Gastrocnemius medialis (tissue), 4 donors: ENCODE measurements around the gene CDK5RAP1.

Experiments used
- CTCF ChIP-seq, 5 experiments: fragments of 450-650 bp in 3 of 5; fragments of 200-600 bp in 2 of 5; sonication (generic) in 2 of 5; IDR thresholded peaks in 4 of 5; conservative IDR thresholded peaks in 1 of 5; 1 replicate in 4 of 5; 2 replicates in 1 of 5; pipeline ENCODE4 v1.5.1; 2016 to 2019; ENCODE audit warnings: antibody characterized with exemption in 5 of 5, mild to moderate bottlenecking in 3 of 5, moderate library complexity in 3 of 5
- POLR2A ChIP-seq, 2 donors: fragments of 450-650 bp; IDR thresholded peaks; one replicate each; pipeline ENCODE4 v1.6.1; 2017; ENCODE audit warnings: antibody characterized with exemption in 2 of 2, mild to moderate bottlenecking in 2 of 2, moderate library complexity in 2 of 2

GRCh38 chr20:33450867-33451266 is 49.5 kb upstream of the CDK5RAP1 start:
- TF ChIP-seq CTCF (IDR thresholded peaks at IDR 0.05 in 4 of 5, conservative IDR thresholded peaks at IDR 0.05 in 1 of 5) (no peak), POLR2A (IDR thresholded peaks at IDR 0.05) (no peak)
